HCT116 (cell line): ENCODE data around the gene LRRD1.

ENCODE experiments used
- ATF3 ChIP-seq: IDR thresholded peaks from 2 replicates; pipeline ENCODE4 v1.6.1; 2012
- CBX3 ChIP-seq: IDR thresholded peaks from 2 replicates; pipeline ENCODE4 v1.6.1; 2012; ENCODE audit warnings: low read depth
- CEBPB ChIP-seq: IDR thresholded peaks from 2 replicates; pipeline ENCODE4 v1.6.1; 2012; ENCODE audit warnings: low read depth
- ELF1 ChIP-seq: IDR thresholded peaks from 2 replicates; pipeline ENCODE4 v1.6.1; 2012; ENCODE audit warnings: low read depth, borderline replicate concordance
- EZH2 ChIP-seq: fragments of 200-600 bp; sonication (generic); IDR thresholded peaks from 2 replicates; pipeline ENCODE4 v1.6.1; 2017; ENCODE audit warnings: antibody characterized with exemption, mixed run types
- EZH2phosphoT487 ChIP-seq: fragments of 200-600 bp; IDR thresholded peaks from 2 replicates; pipeline ENCODE4 v1.6.1; 2018; ENCODE audit warnings: antibody characterized with exemption, borderline replicate concordance
- FOSL1 ChIP-seq: IDR thresholded peaks from 2 replicates; pipeline ENCODE4 v1.6.1; 2012; ENCODE audit warnings: low read depth
- JUND ChIP-seq: IDR thresholded peaks from 2 replicates; pipeline ENCODE4 v1.6.1; 2012
- POLR2A ChIP-seq: IDR thresholded peaks from 2 replicates; pipeline ENCODE4 v1.7.0; 2011; ENCODE audit warnings: borderline replicate concordance; ENCODE audit not compliant: insufficient read depth, insufficient read length; ENCODE audit errors: extremely low read depth
- POLR2AphosphoS5 ChIP-seq: IDR thresholded peaks from 2 replicates; pipeline ENCODE4 v1.6.1; 2011; ENCODE audit warnings: mild to moderate bottlenecking, low read depth, low read length, moderate library complexity
- REST ChIP-seq: IDR thresholded peaks from 2 replicates; pipeline ENCODE4 v1.6.1; 2012; ENCODE audit warnings: low read depth
- SP1 ChIP-seq: IDR thresholded peaks from 2 replicates; pipeline ENCODE4 v1.6.1; 2012; ENCODE audit warnings: low read depth
- TF ChIP-seq, protein P1 (sequence below), 3 experiments: fragments of 200-600 bp in 1 of 3; sonication (generic) in 1 of 3; IDR thresholded peaks in 2 of 3; conservative IDR thresholded peaks in 1 of 3; 2 replicates each; pipeline ENCODE4 v1.5.1; 2012 to 2017; ENCODE audit warnings: low read depth in 2 of 3, low read length in 2 of 3, antibody characterized with exemption in 1 of 3, borderline replicate concordance in 1 of 3, control low read depth in 1 of 3, mild to moderate bottlenecking in 1 of 3, mixed read lengths in 1 of 3, mixed run types in 1 of 3, moderate library complexity in 1 of 3; ENCODE audit not compliant: insufficient read depth in 1 of 3

DNA sequence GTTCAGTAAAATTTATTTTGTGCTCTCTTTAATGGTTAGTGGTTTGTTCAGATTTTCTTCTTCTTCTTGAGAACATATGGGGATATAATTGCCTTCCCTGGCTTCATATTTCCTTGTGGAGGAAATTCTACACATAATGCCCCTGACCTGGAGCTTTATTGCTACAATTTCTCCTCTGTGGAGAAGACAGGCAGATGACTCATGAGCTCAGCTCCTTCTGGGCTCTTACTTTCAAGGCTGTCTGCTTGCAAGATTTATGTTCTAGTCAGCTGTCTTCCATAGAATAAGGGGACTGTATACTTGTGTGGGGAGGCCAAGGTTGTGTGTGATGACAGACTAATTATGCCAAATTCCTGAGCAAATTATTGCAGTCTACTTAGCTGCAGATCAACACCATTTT lies 1.6 kb downstream of the LRRD1 start:
- TF ChIP-seq CEBPB, result no peak
- TF ChIP-seq, protein P1, sequence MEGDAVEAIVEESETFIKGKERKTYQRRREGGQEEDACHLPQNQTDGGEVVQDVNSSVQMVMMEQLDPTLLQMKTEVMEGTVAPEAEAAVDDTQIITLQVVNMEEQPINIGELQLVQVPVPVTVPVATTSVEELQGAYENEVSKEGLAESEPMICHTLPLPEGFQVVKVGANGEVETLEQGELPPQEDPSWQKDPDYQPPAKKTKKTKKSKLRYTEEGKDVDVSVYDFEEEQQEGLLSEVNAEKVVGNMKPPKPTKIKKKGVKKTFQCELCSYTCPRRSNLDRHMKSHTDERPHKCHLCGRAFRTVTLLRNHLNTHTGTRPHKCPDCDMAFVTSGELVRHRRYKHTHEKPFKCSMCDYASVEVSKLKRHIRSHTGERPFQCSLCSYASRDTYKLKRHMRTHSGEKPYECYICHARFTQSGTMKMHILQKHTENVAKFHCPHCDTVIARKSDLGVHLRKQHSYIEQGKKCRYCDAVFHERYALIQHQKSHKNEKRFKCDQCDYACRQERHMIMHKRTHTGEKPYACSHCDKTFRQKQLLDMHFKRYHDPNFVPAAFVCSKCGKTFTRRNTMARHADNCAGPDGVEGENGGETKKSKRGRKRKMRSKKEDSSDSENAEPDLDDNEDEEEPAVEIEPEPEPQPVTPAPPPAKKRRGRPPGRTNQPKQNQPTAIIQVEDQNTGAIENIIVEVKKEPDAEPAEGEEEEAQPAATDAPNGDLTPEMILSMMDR (IDR thresholded peaks at IDR 0.05 in 2 of 3, conservative IDR thresholded peaks at IDR 0.05 in 1 of 3; ENCODE audit: borderline replicate concordance in 1 of 3, insufficient read depth in 1 of 3, low read depth in 2 of 3, low read length in 2 of 3), result no peak
- TF ChIP-seq EZH2phosphoT487, result no peak
- no peak for TF ChIP-seq SP1
- no peak for TF ChIP-seq POLR2A
- TF ChIP-seq EZH2, result no peak
- no peak for TF ChIP-seq ATF3
- no peak for TF ChIP-seq CBX3
- TF ChIP-seq ELF1, result no peak
- TF ChIP-seq REST, result no peak
- no peak for TF ChIP-seq FOSL1
- no peak for TF ChIP-seq POLR2AphosphoS5
- no peak for TF ChIP-seq JUND
